GM19438 (cell line): Measurements from ENCODE around the gene MTUS2.
"Not testable (repeated sequence)": the region's sequence is repeated elsewhere in the genome, so short reads cannot be mapped to it uniquely, and the experiment has no call there.

Experiments used
- ATAC-seq: cut with Tn5 transposase; IDR thresholded peaks from one replicate; pipeline ENCODE4 v1.9.1; 2021; ENCODE audit warnings: low read depth; ENCODE audit not compliant: unreplicated experiment

MTUS2 gene

DNA sequence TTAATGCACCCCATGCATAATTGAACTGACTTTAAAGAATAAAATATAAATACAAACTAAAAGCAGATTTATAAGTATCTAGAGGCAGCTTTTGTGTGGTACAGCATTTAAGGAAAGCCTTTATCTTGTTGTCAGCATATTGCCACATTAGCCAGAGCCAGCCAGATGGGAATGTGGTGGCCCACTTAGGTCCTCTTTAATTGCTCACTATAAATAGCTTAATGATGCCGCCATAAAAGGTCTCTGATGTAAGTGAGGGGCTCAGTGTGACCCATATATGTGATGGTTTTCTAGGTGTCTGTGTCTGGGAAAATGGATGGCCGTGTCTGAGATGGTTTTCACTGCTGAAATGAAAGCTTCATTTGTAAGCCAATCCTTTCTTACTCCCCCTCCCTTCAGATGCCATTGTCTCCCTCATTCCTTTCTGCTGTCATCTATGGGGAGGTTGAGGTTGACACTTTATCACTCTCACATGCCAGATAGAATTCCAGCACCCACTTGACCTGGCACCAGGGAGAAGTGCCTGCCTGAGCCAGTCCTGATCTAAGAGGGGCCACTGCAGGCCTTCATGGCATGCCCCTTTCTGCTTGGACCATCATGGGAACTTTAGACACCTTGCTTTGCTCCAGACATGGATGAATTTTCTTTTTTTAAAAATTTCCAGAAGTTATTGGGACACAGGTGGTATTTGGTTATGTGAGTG lies 135.3 kb downstream of the MTUS2 start:
- no peak for ATAC-seq

DNA sequence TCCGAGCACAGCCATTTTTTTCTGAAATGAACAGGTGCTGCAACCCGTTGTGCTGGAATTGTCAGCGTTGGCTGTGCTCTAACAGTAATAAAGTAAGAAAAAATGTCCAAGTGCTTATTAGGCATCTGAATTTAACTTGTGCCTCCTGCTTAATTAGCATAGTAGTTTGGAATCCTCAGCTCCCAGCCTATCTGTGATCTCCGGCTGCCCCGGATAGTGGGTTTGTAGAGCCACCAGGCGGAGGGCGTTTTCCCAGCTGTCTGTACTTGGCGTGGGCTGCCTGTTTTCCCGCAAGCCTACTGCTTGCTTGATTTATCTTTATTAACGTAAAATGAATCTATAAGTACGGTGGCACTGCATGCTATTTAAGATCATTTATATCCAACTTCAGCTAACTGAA lies 137.9 kb downstream of the MTUS2 start:
- ATAC-seq, result no peak

DNA sequence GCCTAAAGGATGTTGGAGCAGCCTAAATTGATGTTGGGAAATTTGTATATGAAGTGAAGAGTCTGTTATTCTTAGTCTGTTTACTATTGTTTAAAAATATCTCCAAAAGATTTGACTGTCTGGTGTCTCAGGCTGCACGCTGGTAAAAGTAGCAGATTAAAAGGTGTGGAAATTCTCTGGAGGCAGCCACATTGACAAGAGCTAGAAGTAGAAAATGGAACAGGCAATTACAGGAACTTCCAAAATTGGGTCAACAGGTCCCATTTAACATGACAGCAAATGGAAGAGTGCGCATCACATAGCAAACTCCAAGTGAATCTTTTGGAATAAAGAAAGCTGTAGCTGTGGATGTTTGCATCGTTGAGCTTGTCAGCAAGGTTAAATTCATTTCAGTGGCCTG lies 138.3 kb downstream of the MTUS2 start:
- ATAC-seq, result no peak

DNA sequence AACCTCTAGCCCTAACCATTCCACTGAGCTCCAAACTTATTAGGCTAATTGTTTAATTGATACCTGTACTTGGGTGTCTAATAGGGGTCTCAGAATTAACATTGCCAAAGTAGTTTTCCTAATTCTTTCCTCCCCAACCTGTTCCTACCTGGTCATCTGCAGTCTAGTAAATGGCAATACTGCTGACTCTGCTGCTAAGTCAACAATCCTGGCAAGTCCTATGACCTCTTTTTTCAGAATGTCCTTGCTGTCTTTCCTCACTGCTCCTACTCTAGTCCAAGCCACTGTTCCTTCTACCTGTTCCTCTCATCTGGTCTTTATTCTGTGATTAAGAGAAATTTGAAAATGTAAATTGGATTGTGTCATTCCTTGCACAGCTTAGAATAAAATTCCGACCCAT lies 143.9 kb downstream of the MTUS2 start:
- no peak for ATAC-seq

DNA sequence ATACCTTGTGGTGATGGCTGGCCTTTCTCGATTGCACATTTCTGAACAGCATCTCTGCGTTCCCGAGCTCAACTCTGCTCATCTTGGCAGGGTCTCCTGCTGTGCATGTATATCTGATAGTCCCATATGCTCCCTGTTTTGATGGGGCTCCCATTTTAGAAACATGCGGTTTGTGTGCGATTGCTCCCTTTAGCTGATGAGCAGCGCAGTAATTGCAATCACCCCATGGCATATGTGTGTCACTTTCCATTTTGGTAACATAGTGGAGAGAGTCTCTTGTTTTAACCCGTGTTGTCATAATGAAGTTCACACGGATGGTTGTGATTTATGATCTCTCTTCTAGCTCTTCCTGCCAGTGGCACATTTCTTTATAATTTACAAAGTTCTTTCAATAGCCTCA lies 144.7 kb downstream of the MTUS2 start:
- ATAC-seq, result no peak

DNA sequence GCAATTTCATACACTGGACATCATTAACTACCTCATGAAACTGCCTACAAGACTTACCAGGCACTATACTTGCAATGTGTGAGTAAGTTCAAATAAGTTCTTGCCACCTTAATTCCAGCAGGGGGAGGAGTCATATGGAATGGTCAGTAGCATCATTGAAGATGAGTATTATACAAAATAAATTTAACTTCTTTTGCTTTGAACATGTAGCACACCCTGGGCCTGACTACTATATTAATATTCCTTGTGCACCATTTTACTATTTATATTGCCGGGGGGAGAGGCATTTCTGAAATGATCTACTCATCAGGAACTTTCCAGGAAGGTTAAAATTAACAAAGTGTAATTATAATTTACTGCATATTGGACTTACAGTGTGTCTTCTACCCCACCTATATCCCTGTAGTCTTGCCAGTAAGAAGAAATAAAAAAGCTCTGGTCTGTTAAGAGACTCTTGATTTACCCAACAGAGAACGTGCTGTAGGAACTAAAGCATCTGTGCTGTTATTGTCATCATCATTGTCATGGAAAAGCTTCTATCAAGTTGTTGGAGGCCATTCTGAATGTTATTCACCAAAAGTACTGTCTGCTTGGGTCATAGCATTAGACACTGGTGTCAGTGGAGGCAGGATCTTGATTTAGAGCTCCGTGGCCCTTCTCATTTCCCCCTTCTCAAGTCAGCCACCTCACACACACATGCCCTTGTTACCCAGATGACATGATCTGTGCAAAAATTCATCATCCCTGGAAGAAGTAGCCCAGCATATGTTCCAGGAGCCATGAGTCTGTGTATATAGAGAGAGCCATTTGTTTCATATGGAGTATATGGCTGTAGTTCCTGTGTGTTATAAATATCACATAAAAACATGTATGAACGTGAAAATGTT lies 147.1 kb downstream of the MTUS2 start:
- ATAC-seq, result no peak

DNA sequence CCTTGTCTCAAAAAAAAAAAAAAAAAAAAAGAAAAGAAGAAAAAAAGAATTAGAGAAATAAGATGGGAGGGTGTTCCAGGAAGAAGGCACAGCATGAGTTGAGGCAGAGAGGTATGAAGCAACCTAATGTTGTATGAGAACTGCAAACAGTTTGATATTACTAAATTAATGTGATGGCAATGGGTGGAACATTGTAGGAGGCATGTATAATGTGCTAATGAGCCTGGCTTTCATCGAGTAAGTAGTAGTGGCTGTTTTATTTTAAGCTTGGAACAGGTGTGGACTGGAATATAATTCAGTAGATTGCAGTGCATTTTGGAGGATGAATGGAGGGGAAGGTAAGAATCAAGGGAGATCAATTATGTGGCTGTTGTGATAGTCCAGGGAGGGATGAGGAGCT lies 156.1 kb downstream of the MTUS2 start:
- ATAC-seq, result no peak

DNA sequence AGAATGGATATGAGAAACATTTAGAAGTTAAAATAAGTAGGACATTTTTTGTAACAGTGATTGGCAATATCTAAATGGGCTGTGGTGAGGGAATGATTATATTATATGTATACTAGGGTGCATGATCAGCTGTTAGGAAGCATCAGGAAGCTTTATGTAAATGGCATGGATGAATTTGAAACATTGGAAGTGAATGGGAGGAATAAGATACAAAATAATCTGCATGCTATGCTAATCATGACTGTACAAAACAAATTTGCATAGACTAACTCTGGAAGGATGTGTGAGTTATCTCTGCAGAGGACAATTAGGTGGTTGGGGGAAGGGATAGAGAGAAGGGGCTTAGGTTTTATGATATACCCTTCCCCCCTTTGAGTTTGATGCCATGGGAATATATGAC lies 156.5 kb downstream of the MTUS2 start:
- no peak for ATAC-seq

DNA sequence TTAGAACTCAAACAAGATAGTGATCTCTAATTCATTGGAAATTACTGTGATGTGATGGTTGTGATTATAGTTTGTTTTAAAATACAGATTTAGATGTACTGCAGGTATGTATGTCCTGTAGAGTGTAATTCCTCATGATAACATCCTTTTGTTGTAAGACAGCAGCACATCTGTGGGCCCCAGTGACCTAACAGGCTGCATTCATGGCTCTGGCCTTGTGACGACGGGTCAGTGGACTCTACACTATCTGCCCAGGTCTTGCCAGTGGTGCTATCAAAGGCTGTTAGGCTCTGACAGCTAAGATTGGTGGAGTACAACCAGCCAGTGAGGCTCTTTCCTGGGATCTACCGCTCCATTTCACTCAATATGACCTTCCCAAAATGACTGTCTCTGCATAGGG lies 158.4 kb downstream of the MTUS2 start:
- ATAC-seq, result no peak

DNA sequence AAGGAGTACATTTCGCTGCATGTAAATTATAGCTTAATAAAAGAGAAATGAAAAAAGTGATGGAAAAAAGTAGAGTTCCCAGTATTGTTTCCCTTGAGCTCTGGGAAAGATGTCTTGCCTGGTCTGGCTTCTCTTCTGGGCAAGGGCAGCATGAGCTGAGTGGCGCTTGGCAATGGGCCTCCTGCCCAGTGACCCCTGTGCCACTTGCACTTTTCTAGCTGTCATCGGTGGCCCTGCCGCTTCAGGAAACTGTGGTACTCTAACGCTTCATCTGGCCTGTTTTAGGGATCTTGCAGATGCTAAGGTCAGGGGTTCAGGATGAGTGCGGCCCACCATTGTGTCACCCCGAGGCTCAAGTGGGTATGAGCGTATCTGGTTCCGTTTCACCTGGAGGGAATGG lies 161.4 kb downstream of the MTUS2 start:
- ATAC-seq, result no peak

DNA sequence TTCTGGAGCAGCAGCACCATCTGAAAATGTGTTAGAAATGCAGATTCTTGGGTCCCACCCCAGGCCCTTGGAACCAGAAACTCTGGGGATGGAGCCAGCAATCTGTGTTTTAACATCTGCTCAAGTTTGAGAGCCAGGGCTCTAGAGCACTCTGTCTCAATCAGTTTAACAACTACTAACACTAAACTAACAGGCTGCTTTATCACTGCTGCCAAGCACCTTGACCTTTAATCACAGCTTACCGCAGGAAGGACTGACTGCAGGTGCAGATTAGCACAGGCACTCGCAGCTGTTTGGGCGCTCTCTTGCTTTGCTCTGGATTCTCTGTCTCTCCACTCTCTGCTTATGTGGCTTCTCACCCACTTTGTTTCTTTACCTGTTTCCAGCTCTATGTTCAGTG lies 163.5 kb downstream of the MTUS2 start:
- no peak for ATAC-seq

DNA sequence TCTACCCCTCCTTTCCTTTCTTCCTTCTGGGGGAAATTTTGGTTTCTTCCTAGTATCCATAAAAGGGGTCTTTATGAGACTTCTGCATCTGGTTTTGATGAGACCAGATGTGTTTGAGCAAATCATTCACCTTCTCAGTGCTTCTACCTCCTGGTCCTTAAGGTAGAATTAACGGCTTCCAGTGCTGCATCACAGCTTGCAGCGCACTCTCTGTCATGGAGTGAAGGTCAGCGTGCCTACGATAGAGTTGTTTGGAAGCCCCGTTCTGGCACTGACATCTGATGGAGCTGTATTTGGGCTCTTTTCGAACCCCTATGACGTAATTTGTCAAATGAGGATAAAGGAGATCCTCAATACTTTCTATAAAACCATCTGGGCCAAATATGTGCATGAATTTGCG lies 164.2 kb downstream of the MTUS2 start:
- ATAC-seq, result no peak

DNA sequence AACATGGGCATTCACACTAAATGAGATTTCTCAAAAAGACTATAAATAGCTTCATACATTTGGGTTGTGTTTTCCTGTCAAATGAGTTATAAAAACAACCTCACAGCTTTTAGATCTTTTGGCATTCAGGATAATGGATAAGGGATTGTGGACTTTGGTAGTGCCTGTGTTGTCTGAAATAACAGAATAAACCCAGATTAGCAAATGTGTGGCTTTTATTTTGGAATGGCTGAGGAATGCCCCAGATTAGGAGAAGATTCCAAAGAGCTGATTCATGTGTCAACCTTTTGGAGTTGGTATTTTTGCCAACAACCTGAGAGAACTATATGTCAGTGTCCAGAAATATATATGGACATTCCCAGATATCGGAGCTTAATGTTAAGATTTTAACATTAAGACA lies 164.7 kb downstream of the MTUS2 start:
- no peak for ATAC-seq

DNA sequence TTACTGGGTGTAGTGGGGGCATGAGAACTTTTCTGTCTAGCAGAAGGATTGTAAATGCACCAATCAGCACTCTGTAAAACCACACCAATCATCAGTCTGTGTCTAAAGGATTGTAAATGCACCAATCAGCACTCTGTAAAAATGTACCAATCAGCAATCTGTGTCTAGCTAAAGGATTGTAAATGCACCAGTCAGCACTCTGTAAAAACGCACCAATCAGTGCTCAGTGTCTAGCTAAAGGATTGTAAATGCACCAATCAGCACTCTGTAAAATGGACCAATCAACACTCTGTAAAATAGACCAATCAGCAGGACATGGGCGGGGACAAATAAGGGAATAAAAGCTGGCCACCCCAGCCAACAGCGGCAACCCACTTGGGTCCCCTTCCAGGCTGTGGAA lies 170.2 kb downstream of the MTUS2 start:
- ATAC-seq, result not testable (repeated sequence)

DNA sequence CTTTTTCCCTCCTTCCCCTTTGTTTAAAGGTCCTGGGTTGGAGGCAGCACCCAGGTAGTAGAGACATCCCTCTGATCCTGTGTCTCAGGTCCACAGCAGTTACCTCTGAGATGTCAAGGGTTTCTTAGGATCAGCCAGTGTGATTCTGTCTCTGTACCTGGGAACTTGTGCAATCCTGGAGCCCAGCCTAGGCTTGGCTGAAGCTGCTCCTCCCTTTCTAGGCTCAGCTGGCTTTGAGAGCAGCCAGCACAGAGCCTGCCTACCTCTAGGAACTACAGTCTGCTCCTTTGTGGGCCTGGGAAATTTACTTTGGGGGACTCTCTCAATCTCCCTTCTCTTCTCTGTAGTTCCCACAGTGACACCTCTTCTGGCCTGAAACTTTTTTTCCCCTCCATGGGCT lies 171.6 kb downstream of the MTUS2 start:
- ATAC-seq, result no peak

DNA sequence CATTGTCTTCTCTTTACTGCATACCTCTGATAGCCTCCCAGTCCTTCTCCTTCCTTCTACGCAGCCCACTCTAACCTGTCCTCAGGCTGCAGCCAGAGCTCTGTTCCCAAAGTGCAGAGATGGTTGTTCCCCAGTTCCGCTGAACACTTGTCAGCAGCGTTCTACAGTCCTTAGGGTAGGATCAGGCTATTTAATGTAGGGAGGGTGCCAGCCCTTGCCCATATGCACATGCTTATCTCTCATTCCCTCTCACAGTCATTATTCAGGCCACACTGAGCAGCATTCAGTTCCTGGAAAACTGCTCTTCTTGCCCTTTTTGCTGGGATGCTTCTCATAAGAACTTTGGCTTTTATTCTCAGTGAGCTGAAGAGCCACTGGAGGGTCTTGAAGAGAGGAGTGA lies 180.7 kb downstream of the MTUS2 start:
- no peak for ATAC-seq

DNA sequence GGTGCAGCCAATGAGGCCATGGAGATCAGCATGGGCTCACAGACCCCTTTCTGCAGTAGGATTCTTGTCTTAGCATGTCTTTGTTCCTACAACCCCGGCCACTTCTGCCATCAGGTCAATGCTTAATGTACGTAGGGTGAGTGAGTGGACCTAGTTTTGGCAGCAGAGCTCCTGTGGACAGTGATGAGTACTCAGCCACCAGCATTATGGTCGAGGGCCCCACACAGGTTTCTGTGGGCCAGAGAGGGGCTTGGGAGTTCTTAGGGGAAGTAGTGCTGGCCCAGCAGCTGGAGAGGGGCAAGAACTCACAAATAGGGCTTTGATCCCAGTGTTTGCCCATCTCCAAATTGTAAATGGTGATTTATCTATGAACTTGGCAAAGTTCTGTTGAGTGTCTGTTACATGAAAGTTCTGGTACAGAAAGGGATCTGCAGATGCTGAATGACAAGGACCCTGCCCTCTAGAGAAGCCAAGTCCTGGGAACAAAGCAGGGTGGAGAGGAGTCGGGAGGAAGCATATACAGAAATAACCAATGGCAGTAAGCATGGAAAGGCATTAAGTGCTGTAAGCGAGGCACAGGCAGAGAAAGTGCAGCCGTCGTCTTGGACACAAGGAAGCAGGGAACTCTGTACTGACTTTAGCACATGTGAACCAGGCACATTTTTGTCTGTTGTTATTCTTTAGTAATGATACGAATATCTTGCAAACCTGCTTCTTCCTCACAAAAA lies 185.1 kb downstream of the MTUS2 start:
- ATAC-seq, result no peak

DNA sequence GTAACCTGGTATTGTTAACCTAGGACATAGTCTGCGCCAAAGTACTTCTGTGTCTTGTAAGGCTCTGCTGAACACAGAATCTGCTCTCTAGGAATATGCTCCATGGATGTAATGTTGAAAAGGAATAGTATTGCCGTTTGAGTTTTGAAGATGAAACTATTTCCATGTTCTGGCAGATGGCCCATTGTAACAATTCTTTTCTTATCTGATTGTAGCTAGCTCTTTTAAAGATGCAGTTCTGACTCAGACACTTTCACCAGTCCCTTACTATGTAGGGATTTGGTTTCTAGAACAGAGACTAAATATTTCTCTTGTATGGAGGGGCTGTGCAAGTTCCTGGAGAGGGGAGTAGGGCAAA lies 185.6 kb downstream of the MTUS2 start:
- ATAC-seq, result no peak

DNA sequence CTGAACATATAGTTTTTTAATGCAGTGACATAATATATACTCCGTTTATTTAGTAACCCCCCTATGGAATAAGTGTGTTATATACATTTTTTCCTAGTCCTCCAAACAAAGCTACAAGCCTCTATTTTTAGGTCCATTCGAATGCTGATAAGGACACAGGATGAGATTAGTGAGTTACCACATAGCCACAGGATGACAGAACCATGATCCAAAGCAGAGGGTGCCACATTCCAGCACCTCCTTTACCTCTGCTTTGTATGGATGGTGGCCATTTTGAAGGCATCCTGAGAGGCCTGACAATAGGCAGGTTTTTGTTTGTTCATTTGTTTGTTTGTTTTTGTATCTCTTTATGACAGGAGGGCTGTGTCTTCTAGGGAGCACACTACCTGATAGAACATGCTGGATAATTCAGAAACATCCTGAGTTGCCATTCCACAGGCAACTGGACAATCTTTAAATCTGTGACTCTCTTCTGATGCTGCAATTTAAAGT lies 186.3 kb downstream of the MTUS2 start:
- ATAC-seq, result no peak

DNA sequence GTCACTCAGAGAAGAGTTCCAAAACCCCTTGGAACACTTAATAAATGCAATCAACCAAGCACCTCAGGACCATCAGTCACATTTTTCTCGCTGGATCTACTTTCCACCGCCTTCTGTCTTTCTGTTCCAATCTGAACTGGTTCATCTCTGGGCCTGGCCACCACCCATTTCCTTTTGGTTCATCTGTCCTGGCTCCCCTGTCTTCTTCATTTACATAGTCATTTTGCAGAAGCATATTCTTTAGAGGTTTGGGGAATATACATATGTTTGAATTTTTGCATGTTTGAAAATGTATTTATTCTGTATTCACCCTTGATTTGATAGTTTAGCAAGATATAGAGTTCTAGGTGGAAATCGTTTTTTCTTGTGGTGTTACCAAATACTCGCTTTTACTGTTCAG lies 188.2 kb downstream of the MTUS2 start:
- ATAC-seq, result no peak

DNA sequence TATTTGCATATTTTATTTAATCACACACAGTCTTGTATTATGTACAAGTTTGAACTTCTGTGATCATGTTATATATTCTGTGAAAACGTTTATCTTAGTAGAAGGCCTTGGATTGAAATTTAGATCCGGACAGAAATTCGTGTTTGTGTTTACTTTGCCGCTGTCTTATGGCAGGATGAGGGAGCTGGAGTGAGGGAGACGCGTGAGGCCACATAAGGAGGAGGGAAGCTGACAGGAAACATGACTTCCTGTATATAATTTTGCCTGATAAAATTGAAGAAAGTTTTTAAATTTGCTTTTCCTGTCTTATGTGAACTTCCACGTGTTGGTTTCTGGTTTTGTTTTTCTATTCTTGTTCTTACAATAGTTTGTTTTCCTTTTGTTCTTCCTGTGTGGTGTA lies 200.2 kb downstream of the MTUS2 start:
- no peak for ATAC-seq
